Bronchial epithelial cell (primary cell): ENCODE results near the gene BFAR. TPM values are rescaled to one million over a fixed set of nuclear protein-coding genes. Genes with fewer than 3 reads are reported as not detected.
"Not testable (repeated sequence)": the region's sequence is repeated elsewhere in the genome, so short reads cannot be mapped to it uniquely, and the experiment has no call there.

Experiments used
- DNase-seq: peaks from one replicate; pipeline ENCODE4 v3.0.0-alpha.2; 2010; ENCODE audit warnings: low read depth
- FAIRE-seq: peaks from 2 replicates; lab custom pipeline; 2011; peaks lifted over from hg19 to GRCh38; lab: Jason Lieb, UNC
- H3K27me3 ChIP-seq: 2 replicates; pipeline ENCODE4 v1.5.1; 2011; ENCODE audit warnings: low read length; ENCODE audit not compliant: control insufficient read depth, insufficient read depth
- H3K36me3 ChIP-seq: 2 replicates; pipeline ENCODE4 v1.5.1; 2011; ENCODE audit warnings: low read length; ENCODE audit not compliant: control insufficient read depth, insufficient read depth
- H3K4me3 ChIP-seq: 2 replicates; pipeline ENCODE4 v1.5.1; 2011; ENCODE audit warnings: mild to moderate bottlenecking, low read depth, low read length, control low read depth
- total RNA-seq: library from RNA; depleted of rRNA; stranded (reverse); fragments of >200 nt; gene quantifications from 2 replicates; pipeline ENCODE4 v1.2.1, GENCODE V29; 2014

BFAR gene
- total RNA-seq, 1 donor from 2014 or later, result 50.5 TPM

DNA sequence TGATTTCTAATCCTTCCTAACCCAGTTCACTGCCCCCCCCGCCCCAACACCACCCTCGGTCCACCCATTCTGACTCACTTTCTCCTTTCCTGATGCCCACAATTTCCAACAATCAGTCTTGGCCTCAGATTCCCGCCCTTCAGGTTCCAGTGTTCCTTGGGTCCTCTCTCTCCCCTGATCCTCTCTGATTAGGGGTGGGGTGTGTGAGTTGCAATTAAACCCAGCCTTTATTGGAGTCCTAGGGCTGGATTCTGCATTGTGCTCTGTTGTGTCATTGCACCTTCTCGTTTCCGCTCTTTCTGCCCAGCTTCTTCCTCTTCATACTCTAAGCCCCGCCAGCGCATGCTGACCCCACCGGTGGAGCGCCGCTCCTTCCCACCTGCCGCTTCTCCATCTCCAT lies 69.9 kb downstream of the BFAR start:
- not testable (repeated sequence) for H3K27me3 ChIP-seq, H3K36me3 ChIP-seq, FAIRE-seq, DNase-seq, H3K4me3 ChIP-seq

DNA sequence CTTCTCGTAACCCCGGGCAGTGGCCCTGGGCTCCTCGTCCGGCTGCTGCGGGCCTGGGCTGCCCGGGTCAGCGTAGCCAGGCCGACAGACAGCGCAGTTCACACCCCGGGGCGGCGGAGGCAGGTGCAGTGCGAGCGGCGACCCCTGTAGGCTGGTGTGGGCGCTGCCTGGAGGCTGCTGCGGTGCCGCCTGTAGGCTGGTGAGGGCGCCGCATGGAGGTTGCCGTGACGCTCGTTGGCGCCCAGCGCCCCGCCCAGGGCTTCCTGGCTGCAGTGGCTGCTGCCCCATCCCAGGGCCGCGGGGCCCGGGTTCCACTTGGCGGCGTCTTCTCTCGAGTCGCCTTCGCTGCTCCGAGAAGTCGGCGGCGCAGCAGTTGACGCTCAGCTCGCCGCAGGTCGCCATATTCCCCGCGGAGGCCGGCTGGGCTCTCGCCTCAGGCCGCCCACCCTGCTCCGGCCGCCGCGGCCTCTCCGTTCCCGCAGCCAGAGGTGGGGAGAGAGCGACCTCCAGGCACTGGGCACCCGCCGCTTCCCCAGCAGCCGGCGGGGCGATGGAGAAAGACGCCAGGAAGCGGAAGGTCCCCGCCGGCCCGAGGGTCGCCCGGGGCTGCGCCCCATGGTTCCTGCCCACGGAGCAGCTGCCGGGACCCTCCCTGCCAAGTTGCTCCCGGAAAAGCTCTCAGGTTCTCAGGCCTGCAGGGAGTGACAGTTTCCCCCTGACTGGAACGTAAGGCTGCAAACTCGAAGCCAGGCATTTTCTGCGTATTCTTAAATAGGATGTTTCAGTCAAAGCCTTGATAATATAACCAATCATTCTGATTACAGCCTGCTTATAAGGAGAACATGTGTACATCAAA lies 70.6 kb downstream of the BFAR start, which contains the start of gene NPIPA3:
Gene NPIPA3 (plus strand): TSS at position 256 of the 856 bp plus-strand sequence. CDS start 5,533 bp downstream, outside the sequence.
- not testable (repeated sequence) for DNase-seq, H3K27me3 ChIP-seq, FAIRE-seq, H3K4me3 ChIP-seq, H3K36me3 ChIP-seq

Other genes starting within 250 kb of the BFAR start
- gene PARN, start 2.7 kb upstream of the BFAR start, total RNA-seq, result 18.7 and 22.4 TPM in 2 replicates
- not detected in 2 replicates for gene PLA2G10, start 61.4 kb downstream of the BFAR start, total RNA-seq
- gene NPIPA3, start 70.5 kb downstream of the BFAR start, total RNA-seq, result 0.53 and 2.0 TPM in 2 replicates
- 0.13 and 0.53 TPM in 2 replicates for gene NPIPA2, start 109.6 kb downstream of the BFAR start, total RNA-seq
- gene NOMO1, start 200.8 kb downstream of the BFAR start, total RNA-seq, result 95.6 and 112 TPM in 2 replicates